ENCODE results near the gene NT5DC4. TPM values are rescaled to one million over a fixed set of nuclear protein-coding genes. Genes with fewer than 3 reads are reported as not detected.

Gene NT5DC4
- not detected in 2 replicates for total RNA-seq (2022)
- Bru-seq, nascent RNA, result percentile 17 among the genes with signal in this experiment
- BruChase-seq, experiment 1, labeled RNA remaining after a 6-hour chase, result percentile 17 among the genes with signal in this experiment
- BruChase-seq, experiment 2, labeled RNA remaining after a 2-hour chase, result percentile 14 among the genes with signal in this experiment
- long read RNA-seq, partial matches to known transcripts, result 1 of 1 reads
- long read RNA-seq, other reads (novel, unspliced or antisense), result 0 of 1 reads

- POLR2A ChIA-PET, result no interaction called here
- H3K27ac Mint-ChIP-seq (ENCODE audit: low read depth, unreplicated experiment), result no peak within 1 kb of the TSS
These were observed at the start of gene NT5DC4 for GRCh38 chr2:112720785-112721184. Gene NT5DC4, plus strand, starts transcription at chr2:112721020. Its CDS starts 60 bp downstream, at chr2:112721080.

GRCh38 chr2:112671801-112672200 is 49.0 kb upstream of the NT5DC4 start:
- BruUV-seq (replicated peaks), result no TSS peak

More at GRCh38 chr2:112720785-112721184, at the start of gene NT5DC4:
- no peaks in the 10 kb centered on the region for H3K9me3 Mint-ChIP-seq (ENCODE audit: unreplicated experiment)
- TF ChIP-seq CTCF (IDR thresholded peaks at IDR 0.05; ENCODE audit: unreplicated experiment), result no peak
- H3K4me1 Mint-ChIP-seq (ENCODE audit: insufficient read depth, unreplicated experiment), result no peaks in the 10 kb centered on the region
- H3K36me3 Mint-ChIP-seq (ENCODE audit: insufficient read depth, unreplicated experiment), result no peaks in the 10 kb centered on the region
- H3K27me3 Mint-ChIP-seq (ENCODE audit: insufficient read depth, unreplicated experiment), result no peaks in the 10 kb centered on the region
- intact Hi-C loops (cut with micrococcal nuclease), result no loop called here
- H3K4me3 Mint-ChIP-seq (ENCODE audit: unreplicated experiment), result no peak within 1 kb of the TSS
- CTCF ChIA-PET, result interaction anchor here (0.7 to 1.0 kb wide), 2 partner anchors 19 to 185 kb away, joined by 3 read pairs; no protein-coding TSS in a partner anchor
- no peak for DNase-seq (ENCODE audit: unreplicated experiment)
- BruUV-seq (replicated peaks), result no TSS peak

GRCh38 chr2:112673008-112673407 is 47.8 kb upstream of the NT5DC4 start:
- CTCF ChIA-PET, result interaction anchor here (1.0 kb wide), 1 partner anchor 18 kb away, joined by 3 read pairs; no protein-coding TSS in a partner anchor
- no TSS peak for BruUV-seq (replicated peaks)
- H3K9me3 Mint-ChIP-seq (ENCODE audit: unreplicated experiment), result no peaks in the 10 kb centered on the region

More at GRCh38 chr2:112671801-112672200, 49.0 kb upstream of the NT5DC4 start:
- no peak overlapping the region for H3K27ac Mint-ChIP-seq (ENCODE audit: low read depth, unreplicated experiment)
- no peak for DNase-seq (ENCODE audit: unreplicated experiment)
- no peaks in the 10 kb centered on the region for H3K36me3 Mint-ChIP-seq (ENCODE audit: insufficient read depth, unreplicated experiment)
- no peaks in the 10 kb centered on the region for H3K27me3 Mint-ChIP-seq (ENCODE audit: insufficient read depth, unreplicated experiment)
- ChIA-PET CTCF (interaction anchor here (0.7 to 1.8 kb wide), 5 partner anchors 12 to 352 kb away, joined by 3 to 6 read pairs (median 5); no protein-coding TSS in a partner anchor), POLR2A (interaction anchor here (0.5 to 1.2 kb wide), 3 partner anchors 9 to 41 kb away, joined by 3 read pairs; no protein-coding TSS in a partner anchor)
- no peak overlapping the region for H3K4me3 Mint-ChIP-seq (ENCODE audit: unreplicated experiment)
- no peaks in the 10 kb centered on the region for H3K4me1 Mint-ChIP-seq (ENCODE audit: insufficient read depth, unreplicated experiment)
- H3K9me3 Mint-ChIP-seq (ENCODE audit: unreplicated experiment), result no peaks in the 10 kb centered on the region
- intact Hi-C loops (cut with micrococcal nuclease), result no loop called here
- TF ChIP-seq CTCF (IDR thresholded peaks at IDR 0.05; ENCODE audit: unreplicated experiment), result no peak

More at GRCh38 chr2:112673008-112673407, 47.8 kb upstream of the NT5DC4 start:
- H3K4me3 Mint-ChIP-seq (ENCODE audit: unreplicated experiment), result no peak overlapping the region
- DNase-seq (ENCODE audit: unreplicated experiment), result no peak
- H3K27ac Mint-ChIP-seq (ENCODE audit: low read depth, unreplicated experiment), result no peak overlapping the region
- no peaks in the 10 kb centered on the region for H3K4me1 Mint-ChIP-seq (ENCODE audit: insufficient read depth, unreplicated experiment)
- TF ChIP-seq CTCF (IDR thresholded peaks at IDR 0.05; ENCODE audit: unreplicated experiment), result no peak
- POLR2A ChIA-PET, result interaction anchor here (1.2 to 2.1 kb wide), 3 partner anchors 9 to 19 kb away, joined by 3 to 4 read pairs (median 3); no protein-coding TSS in a partner anchor
- no peaks in the 10 kb centered on the region for H3K27me3 Mint-ChIP-seq (ENCODE audit: insufficient read depth, unreplicated experiment)
- no peaks in the 10 kb centered on the region for H3K36me3 Mint-ChIP-seq (ENCODE audit: insufficient read depth, unreplicated experiment)
- intact Hi-C loops (cut with micrococcal nuclease), result no loop called here

Data from MCF 10A (cell line).